HG03520 (cell line): ENCODE data around the gene DCDC1.

ENCODE experiments used
- ATAC-seq: cut with Tn5 transposase; IDR thresholded peaks from one replicate; pipeline ENCODE4 v1.9.1; 2021; ENCODE audit warnings: mild to moderate bottlenecking, moderate library complexity; ENCODE audit not compliant: unreplicated experiment

The DCDC1 gene

GRCh38 chr11:30917266-30917665, 452.3 kb downstream of the DCDC1 start:
- no peak for ATAC-seq

DNA sequence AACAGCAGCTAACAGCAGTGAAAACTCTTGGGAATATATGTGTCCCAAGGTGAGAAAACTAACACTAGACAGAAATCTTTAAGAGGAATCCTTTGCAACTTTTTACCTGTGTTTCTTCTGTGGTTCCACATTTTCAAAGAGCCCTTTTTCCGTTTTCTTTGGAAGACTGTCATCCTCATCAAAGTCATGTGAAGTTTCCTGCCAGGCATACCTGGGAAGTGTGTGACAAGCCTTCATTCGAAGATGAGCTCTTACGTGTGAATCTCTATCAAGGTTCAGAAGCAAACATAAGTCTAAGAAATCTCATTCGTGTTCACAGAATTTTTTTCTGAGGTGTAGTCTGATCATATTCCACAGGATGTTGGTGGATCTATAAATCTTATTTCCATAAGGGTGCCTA, 452.8 kb downstream of the DCDC1 start:
- ATAC-seq: no peak

DNA sequence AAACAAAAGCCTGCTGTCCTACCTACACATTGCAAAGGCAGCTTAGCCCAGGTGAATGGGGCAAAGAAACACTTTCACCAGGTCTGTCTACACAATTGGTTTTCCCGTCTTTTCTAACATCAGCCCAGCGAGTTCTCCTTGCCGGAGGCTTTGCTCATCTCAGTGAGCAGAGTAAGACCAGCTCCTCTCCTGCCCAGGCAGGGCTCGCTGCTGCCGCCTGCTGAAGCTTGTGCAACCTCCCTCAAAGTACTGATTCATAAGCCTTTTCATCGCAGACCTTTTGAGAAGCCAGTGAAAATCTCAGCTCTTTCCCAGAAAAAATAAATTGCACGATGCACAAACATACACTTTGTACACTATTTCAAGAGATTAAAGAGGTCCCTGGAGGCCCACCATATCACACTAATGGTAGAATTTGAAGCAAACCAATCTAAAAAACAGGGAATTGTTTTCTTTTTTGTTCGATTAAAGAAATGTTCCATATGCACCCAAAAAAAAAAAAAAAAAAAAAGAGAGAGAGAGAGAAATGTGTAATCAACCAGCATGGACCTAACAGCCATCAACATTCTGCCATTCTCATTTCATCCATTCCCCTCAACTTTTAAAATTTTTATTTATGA, 455.3 kb downstream of the DCDC1 start:
- ATAC-seq: no peak

DNA sequence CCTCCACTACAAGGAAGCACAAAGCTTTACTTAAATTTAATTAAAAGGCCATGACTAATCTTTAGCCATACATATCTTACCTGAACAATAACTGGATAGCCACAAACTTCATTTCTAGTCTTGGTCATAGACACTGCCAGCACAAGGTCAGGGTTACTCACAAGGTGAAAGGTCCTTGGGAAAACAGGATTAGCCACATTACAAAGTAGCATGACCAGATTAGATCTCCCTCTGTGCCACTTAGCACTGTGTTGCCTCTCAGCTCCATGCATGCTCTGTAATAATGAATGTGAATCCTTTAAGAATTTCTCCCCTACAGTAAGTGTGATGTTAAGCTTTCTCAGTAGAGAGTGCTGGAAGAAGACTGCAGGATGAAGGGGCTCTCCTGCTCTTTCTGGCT, 458.3 kb downstream of the DCDC1 start:
- no peak for ATAC-seq

- ATAC-seq: no peak
Observed at GRCh38 chr11:30908857-30909256, 460.7 kb downstream of the DCDC1 start.

GRCh38 chr11:30908272-30908671, 461.3 kb downstream of the DCDC1 start:
- no peak for ATAC-seq

DNA sequence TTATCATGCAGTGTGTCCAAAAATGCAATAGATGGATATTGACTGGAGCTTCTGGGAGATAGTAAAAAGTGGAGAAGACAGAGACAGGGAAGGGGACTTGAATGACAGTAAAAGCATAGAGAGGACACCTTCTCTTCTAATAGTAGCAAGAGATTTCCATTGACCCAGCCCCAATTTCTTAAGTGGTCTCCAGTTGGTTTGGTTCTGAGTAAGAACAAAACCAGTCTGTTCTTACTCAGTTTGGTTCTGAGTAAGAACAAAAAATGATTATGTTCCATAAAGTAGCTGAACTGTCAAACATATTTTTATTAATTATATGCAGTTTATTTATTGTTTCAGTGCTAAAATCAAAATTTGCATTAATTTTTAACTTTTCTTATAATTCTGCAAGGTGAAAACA, 466.6 kb downstream of the DCDC1 start:
- ATAC-seq: no peak

GRCh38 chr11:30895046-30895445, 474.5 kb downstream of the DCDC1 start:
- no peak for ATAC-seq

DNA sequence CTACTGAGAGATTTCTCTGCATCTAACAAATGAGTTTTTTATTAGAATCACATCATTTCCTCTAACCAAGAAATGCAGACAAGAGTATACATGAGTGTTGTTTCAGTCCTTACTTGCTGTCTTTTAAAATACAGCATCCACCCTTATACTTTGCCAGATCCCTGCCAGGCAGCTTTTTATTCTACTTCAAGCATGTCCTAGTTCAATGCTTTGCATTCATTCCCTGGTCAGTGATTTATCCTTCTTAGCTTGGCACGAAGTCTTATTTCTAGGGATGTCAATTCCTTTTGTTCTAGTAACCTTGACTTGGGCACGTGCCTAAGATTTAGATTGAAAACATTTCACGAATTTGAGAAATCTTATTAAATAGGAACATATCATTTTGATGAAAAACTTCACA, 476.2 kb downstream of the DCDC1 start:
- ATAC-seq: no peak

DNA sequence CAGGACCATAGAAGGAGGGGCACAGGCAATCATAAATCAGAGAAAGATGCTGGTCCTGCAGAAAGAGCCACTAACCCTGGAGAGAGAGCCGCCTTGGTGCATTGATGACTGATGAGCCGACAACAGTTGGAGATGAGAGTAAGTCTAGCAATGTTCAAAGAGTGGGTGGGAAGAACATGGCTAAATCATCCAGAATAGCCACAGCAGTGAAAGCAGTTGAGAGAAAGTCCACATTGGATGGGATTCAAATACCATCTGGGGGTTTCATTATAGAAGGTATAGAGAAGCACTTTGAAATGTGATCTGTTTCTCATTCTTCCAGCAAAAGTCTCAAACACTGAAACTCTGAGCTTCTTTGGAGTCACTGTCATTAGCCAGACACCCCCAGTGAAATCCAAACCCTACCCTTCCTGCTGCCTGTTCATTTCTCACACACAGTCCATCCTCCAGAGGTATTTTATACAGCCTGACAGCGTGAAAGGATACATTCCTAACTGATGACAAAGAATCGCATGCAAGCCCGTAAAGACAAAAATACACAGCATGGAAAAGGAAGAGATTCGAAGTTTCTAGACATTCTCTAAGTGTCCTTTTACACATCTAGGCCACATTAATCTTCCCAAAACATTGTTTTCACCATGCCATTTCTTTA, 480.3 kb downstream of the DCDC1 start:
- no peak for ATAC-seq

DNA sequence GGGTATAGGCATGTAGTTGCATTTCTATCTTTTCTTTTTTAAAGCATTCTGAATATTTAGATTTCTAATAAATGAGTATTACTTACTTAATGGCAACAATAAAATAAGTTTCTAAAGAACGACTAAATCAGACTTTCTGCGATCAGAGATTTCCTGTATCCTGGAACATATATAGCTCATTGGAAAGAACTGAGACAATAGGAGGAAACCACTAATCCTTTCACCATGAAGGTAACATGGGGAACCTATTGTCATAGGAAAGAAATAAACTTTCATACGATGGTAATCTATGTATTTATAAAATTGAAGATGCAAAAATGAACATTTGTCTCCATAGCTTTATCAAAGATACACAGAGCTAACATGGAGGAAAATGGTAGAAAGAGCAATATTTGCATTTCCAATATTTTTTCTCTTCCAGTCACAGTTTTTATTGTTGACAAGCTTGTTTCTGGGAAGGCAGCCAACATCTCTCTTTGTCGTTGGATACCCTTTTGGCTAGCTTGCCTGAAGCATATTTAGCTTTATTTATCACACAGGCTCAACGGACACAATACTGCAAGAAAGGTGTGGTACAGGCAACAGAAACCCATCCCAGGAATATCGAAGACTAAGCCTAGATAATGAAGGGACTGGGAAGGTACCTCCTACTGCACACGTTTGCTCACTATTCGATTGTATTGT, 490.1 kb downstream of the DCDC1 start:
- no peak for ATAC-seq

DNA sequence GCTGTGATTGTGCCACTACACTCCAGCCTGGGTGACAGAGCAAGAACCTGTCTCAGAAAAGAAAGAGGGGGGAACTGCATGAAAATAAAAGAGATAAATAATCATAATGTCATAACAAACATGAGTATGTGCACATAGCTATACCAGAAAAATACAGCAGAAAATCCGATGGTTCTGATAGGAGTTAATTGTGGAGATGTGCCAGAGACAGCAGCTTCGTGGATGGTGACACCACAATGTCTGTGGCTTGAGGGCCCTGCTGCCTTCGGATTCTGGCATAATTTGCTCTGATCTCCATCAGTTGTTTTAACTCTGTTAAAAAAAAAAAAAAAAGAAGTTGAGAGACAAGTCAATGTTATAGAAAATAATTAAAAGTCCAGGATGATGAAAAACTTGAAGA, 491.1 kb downstream of the DCDC1 start:
- ATAC-seq: no peak

- ATAC-seq: no peak
Observed at GRCh38 chr11:30876663-30877396, 492.7 kb downstream of the DCDC1 start.

- ATAC-seq: no peak
Observed at GRCh38 chr11:30876228-30876627, 493.3 kb downstream of the DCDC1 start.

- no peak for ATAC-seq
Observed at GRCh38 chr11:30875806-30876205, 493.7 kb downstream of the DCDC1 start.

DNA sequence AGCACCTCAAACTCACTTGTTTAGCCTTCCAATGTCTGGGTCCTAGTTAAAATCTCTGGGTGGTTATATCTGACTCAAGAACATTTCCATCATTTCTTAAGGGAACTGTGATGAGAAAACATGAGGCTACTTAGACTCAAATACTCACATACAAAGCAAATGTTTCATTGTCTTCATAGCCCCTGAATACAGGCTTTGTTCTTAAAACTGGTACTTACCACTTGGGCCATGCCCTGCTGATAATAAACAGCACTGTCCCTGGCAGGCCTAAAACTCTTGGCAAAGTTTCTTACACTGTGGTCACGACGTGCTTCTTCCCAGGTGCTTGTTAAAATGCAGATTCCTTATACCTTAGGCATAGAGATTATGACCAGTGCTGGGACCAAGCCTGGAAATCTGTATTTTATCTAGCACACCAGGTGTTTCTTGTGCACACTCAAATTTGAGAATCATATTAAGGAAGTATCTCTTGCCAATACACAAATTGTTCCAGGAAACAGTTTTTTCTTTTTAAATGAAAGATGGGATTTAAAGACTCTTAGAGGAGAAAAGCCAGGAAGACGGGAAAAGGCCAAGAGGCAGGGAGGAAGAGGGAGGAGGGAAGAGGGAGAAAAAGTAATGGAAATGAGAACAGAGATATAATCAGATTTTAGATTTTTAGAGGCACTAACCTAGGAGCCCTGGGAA, 495.5 kb downstream of the DCDC1 start:
- ATAC-seq: no peak

GRCh38 chr11:30868626-30869081, 500.9 kb downstream of the DCDC1 start:
- no peak for ATAC-seq

DNA sequence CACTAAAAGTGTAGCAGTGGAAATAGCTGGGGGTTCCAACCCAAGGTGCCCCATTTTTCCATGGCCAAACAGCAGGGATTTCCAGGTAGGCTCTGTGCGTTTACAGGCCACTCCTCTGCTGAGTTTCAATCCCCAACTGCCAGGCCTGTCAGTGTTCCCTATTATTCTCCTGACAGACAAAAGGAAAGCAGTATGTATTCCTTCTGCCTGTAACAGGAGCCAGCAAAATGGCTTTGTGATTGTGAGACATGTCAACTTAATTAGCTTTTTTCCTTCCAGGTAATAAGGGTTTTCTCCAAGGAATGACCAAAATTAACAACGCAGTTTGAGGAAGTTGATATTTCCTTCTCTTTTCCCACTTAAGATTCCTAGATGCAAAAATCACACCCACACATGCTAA, 506.3 kb downstream of the DCDC1 start:
- ATAC-seq: no peak

GRCh38 chr11:30861531-30861930, 508.0 kb downstream of the DCDC1 start:
- no peak for ATAC-seq

GRCh38 chr11:30861064-30861463, 508.5 kb downstream of the DCDC1 start:
- ATAC-seq: no peak

GRCh38 chr11:30860146-30860545, 509.4 kb downstream of the DCDC1 start:
- no peak for ATAC-seq
